ENCODE data around the gene KANSL1.
"Not testable (repeated sequence)": the region's sequence is repeated elsewhere in the genome, so short reads cannot be mapped to it uniquely, and the experiment has no call there.

Gene KANSL1

DNA sequence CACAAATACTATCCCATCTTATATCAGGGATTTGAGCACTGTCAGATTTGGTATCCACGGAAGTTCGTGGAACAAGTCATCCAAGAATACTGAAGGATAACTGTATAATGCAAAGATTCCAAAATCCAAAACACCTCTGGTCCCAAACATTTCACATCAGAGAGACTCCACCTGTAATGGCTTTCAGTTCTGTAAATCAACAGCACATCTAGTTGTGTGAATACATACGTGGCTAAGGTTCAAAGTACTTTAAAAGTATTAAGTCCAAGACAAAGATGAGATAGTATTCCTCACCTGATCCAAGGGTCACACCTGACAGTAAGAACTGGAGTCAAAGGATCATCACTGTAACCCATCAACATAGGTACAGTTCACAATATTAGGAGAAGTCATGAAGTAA lies 54.8 kb downstream of the KANSL1 start:
- no peak for DNase-seq (ENCODE audit: low read depth in 2 of 2)

DNA sequence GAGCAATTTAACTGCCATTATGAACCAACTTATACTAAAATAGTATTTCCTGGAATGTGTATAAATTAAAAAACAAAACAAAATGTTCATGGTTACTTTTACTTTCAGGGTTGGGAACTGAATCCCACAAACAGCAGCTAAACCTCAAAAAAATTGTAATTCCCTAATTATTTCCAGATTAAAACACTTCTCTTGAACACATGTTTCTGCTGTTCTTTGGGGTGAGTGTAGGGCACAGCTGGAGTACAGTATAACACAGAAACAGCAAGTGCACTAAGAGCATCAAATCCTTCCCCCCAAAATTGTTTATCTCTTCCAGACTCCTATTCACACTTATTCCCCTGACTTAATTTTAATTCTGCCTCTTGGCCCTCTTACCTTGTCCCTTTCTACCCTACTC lies 56.4 kb downstream of the KANSL1 start:
- DNase-seq (ENCODE audit: low read depth in 2 of 2): no peak

DNA sequence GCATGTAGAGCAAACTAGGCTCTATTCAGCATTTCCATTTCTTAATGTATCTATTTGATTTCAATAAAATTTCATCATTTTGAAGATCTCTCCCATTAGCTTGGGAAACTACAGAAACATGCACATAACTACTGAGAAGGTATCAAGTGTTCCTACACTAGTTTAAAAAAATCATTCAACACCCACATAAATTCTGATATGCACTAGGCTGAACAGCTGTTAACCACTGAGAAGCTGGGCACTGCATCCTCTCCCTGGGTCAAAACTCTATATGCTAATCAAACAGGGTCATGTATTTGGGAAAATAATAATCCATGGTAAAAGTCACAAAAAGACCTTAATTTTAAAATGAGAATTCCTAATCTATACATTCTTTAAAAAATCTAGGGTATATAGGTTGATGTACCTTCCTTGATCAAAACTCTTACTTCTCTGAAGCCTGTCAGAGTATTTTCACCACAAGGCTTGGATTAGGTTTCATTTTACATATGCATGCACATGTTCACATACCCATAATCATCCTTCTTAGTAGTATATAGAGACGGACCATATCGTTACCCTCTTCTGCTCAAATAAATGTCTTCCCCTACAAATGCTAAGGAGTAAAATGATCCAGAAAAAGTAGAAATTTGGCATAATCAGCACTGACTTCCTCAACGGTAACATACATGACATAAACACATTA lies 57.2 kb downstream of the KANSL1 start:
- no peak for DNase-seq (ENCODE audit: low read depth in 2 of 2)

DNA sequence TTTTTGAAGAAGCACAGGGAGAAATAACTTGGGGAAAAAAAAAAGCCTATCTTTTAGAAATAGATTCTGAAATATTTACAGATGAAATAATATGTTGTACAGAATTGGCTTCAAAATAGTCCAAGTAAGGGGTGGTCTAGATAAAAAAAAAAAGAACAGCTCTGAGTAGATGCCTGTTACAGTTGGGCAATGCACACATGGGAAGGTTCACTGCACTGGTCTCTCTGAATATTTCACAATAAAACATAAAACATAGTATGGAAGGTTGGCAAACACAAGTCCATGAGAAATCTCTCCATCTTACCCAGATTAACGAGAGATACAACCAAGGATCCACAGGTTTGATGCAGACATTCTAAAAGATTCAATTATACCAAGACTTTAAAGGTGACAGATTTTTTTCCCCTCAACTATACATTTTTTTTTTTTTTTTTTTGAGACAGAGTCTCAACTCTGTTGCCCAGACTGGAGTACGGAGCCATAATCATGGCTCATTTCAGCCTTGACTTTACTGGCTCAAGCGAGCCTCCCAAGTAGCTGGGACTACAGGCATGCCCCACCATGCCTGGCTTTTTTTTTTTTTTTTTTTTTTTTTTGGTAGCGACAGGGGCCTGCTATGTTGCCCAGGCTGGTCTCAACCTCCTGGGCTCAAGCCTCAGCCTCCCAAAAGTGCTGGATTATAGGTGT lies 58.0 kb downstream of the KANSL1 start:
- no peak for DNase-seq (ENCODE audit: low read depth in 2 of 2)

DNA sequence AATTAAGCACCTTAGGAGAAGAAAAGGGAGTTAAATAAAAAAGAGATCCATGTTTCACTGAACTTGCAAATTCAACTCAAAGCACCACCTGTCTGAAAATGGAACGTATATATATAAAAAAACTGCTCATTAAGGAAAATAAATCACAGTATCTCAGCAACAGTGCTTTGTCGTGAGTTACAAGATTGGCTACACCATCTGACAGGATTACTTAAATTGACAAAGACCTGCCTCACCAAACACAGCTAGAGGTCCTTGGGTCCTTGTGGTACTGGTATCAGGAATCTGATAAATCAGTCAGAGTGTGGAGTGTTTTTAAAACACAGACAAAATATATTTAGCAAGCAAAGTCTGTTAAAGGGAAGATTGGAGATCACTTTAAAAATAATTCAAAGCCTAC lies 63.9 kb downstream of the KANSL1 start:
- DNase-seq (ENCODE audit: low read depth in 2 of 2): no peak

DNA sequence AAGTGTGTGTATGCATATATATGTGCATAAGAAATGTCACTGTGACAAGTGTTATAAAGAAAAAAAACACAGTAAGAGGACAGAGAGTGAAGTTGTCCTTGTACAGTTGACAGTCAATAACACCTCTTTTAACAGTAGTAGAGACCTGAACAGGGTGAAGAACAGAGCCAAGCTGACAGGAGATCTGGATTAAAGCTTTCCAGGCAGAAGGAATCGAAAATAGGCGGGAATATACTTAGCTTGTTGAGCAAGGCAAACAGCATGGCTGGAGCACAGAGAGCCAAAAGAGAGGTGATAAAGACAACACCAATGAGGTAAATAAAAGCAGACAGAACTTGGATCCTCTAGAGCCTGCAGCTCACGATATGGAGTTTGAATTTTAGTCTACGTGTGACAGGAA lies 64.8 kb downstream of the KANSL1 start:
- no peak for DNase-seq (ENCODE audit: low read depth in 2 of 2)

DNA sequence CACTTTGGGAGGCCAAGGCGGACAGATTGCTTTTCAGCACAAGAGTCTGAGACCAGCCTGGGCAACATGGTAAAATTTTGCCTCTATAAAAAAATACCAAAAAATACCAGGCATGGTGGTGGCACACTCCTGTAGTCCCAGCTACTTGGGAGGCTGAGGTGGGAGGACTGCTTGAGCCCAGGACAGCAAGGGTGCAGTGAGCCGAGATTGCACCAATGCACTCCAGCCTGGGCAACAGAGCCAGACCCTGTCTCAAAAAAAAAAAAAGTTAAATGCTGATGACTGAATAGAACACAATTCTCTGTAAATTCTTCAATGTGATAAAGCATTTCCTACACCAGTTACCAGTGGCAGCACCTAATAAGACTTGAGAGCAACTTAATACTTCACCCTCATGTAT lies 65.7 kb downstream of the KANSL1 start:
- DNase-seq (ENCODE audit: low read depth in 2 of 2): no peak

DNA sequence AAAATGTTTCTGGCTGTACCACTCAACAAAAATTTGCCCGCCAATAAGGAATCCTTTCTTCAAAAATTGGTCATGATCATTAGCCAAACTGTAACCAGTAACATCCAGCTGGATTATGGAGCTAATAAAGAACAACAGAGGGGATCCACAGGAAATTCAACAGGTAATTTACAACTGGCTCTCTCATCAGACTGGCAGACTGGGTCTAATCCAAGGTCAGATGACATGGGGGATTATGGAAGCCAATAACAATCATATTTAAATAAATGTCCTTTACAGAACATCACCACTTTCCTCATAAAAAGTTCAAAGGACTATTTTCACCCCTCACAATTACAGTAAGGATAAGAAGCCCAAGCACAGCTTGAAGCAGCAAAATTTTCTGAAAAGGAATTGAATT lies 66.4 kb downstream of the KANSL1 start:
- DNase-seq (ENCODE audit: low read depth in 2 of 2): no peak

DNA sequence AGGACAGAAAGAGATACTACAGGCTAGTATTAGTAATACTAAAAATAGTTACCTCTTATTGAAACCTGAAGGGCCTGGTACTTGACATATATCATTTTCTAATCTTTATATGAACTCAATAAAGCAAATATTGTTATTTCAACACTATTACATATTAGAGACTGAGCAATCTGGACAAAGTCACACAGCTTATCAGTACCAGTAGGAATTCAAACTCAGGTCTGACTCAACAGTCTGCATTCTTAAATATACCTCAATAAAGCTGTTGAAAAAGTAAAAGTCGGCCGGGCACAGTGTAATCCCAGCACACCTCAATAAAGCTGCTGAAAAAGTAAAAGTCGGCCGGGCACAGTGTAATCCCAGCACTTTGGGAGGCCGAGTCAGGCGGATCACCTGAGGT lies 67.4 kb downstream of the KANSL1 start:
- DNase-seq (ENCODE audit: low read depth in 2 of 2): no peak

DNA sequence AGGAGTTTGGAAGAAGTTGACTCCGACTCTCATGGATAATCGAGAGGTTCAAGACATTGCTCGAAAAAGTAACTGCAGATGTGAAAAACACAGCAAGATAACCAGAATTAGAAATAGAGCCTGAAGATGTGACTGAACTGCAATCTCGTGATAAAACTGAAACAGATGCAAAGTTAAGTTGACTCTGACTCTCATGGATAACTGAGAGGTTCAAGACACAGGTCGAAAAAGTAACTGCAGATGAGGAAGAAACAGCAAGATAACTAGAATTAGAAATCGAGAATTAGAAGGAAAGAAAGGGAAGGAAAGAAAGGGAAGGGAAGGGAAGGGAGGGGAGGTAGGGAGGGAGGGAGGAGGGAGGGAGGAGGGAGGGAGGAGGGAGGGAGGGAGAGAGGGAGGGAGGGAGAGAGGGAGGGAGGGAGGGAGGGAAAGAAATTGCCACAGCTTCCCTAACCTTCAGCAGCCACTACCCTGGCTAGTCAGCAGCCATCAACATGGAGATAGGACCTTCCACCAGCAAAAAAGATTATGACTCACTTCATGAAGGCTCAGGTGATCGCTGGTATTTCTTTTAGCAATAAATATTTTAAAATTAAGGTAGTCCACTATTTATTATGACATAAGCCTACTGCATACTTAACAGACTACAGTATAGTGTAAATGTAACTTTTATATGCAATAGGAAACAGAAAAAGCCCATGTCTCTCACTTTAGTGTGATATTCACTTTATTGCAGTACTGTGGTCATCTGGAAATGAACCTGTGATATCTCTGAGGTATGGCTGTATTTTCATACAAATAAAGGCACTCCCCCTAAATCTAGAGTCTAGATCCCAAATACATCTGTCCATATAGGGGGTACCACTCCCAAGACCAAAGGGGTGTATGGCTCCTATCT lies 68.3 kb downstream of the KANSL1 start:
- no peak for DNase-seq (ENCODE audit: low read depth in 2 of 2)

DNA sequence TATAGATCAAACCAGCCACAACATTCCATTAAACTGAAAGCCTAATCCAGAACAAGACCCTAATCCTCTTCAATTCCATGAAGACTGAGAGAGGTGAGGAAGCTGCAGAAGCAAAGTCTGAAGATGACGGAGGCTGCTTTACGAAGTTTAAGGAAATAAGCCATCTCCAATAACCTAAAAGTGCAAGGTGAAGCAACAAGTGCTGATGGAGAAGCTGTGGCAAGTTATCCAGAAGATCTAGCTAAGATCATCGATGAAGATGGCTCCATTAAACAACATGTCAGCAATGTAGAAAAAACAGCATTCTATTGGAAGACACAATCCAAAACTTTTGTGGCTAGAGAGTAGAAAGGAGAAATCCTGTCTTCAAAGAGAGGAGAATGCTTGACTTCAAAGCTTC lies 69.6 kb downstream of the KANSL1 start:
- DNase-seq (ENCODE audit: low read depth in 2 of 2): no peak

DNA sequence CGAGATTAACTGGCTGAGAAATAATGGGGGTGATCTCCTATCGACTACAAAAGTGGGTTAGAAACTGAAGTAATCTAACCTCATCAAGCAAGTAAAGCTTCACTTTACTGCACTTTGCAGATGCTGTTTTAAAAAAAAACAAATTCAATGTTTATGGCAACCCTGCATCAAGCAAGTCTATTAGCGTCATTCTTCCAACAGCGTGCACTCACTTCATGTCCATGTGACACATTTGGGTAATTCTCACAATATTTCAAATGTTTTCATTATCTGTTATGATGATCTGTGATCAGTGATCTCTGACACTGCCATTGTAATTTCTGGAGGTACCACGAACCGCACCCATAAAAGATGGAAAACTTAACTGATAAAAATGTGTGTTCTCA lies 70.8 kb downstream of the KANSL1 start:
- DNase-seq (ENCODE audit: low read depth in 2 of 2): no peak

DNA sequence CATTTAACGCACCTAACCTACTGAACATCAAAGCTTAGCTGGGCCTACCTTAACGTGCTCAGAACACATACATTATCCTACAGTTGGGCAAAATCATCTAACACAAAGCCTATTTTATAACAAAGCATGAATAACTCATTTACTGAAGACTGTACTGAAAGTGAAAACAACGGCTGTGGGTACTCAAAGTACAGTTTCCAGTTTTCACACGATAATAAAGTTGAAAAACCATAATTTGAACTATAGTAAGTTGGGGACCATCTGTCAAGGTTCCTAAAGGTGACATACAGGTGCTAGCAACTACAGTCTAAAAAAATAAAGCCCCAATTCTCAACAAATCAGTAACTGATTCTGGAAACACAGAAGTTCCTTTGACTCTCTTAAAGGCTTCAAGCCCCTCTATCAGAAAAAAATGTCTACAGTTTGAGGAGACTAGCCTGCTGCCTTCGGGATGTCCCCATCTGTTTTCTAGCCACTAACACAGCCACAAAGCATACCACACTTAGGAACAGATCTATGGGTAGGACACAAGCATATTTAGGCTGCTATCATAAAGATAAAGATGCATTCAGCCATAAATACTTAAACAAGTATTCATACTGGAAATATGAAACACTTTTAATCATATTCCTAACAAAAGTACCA lies 71.3 kb downstream of the KANSL1 start:
- no peak for DNase-seq (ENCODE audit: low read depth in 2 of 2)

DNA sequence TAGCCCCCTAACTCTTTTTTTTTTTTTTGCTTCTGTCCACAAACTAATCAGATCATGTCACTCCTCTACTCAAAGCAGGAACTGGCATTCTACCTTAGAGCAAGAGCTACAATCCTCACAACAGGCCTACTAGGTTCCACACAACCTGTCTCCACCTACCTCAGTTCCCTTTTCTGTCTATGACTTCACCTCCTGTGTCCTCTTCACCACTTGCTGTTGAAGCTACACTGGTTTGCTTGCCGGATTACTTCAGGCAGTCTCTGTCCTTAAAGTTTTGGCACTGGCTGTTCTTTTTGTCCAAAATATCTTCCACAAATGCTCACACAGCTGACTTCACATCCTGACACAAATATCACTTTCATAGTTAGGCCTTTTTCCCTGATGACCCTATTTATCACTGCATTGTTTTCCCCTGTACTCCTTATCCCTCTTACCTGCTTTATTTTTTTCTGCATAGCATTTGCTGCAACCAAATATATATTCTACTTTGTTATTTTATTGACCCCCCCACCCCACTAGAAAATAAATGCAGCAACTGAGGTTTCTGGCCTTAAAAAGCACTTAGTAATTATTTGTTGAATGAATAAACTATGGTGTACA lies 72.0 kb downstream of the KANSL1 start:
- DNase-seq (ENCODE audit: low read depth in 2 of 2): no peak

DNA sequence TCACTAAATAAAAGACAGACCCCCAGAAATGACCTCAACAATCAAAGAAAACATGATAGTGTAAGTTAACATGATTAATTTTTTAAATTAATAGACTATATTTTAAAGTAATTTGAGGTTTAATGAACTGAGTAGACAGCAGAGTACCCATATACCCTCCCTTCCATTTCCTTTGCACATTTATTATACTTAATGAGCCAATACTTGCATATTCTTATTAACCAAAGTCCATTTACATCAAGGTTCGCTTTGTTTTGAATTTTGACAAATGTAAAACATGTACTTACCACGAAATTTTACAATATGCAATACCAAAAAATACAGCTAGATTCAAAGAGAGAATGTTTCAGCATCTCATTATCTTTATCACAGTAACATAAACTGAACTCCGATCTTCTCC lies 72.7 kb downstream of the KANSL1 start:
- no peak for DNase-seq (ENCODE audit: low read depth in 2 of 2)

DNA sequence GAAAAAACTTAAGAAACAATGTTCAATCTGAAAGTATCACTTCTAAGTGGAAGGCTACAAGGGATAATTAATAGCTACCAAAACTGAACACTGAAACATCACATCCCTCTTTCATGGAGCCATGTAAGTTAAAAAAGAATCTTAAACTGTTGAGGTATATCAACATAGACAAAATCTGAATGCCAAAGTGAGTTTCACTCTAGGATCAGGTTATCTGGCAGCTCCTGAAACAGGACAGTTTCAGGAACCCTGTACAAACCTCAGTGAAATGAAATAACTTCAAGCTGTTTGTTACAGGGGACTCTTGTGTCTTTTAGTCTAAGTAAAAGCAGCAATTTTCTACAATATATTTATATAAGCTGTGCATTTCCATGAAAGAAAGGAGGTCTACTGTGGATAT lies 73.2 kb downstream of the KANSL1 start:
- no peak for DNase-seq (ENCODE audit: low read depth in 2 of 2)

DNA sequence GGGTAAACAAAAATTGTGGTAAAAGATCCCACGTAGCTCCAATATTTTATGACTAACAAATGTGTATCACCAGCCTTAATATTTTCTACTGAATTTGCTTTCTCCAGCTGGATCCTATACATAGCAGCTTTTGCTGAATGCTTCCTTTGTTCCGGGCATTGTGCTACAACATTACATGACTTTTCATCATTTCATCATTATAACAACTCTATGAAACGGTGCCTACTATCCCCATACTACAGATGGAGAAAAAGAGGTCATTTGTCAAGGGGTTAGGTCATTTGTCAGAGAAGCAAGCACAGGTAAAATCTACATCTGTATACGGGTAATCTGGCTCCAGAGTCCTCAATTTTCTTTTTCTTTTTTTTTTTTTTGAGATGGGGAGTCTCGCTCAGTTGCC lies 74.3 kb downstream of the KANSL1 start:
- no peak for DNase-seq (ENCODE audit: low read depth in 2 of 2)

DNA sequence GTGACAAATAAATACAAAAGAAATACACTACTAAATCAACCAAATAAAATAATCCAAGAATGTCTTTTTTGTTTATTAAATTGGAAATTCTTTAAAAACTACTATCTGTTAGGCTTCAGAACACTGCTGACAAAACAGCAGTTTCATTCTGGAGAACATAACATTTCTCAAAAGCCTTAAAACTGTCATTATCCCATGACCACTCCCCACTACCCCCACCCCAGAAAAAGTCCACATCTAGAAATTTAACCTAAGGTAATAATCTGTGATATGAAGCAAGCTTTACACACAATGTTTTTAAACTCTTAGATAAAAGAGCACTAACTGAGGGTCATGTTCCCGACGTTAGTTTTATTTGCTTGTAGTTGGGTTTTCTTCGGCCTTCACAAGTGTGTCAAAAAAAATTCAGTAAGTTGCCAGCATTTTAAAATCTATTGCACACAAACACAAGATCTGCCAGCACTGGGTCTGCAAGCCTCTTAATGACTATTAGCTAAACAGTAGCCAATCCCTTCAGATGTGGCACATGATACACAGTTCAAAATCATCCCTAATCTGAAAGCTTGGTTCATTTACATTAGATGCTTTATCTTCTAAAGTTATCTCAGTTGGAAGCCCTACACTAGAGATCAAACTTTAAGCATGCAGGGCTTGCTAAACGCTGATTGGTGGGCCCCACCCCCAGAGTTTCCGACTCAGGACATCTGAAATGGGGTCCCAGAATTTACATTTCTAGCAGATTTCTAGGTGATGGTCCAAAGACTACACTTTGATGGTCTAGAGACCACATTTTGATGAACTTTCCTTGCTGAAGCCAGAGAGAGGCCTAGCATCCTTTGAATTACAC lies 75.2 kb downstream of the KANSL1 start:
- no peak for DNase-seq (ENCODE audit: low read depth in 2 of 2)

DNA sequence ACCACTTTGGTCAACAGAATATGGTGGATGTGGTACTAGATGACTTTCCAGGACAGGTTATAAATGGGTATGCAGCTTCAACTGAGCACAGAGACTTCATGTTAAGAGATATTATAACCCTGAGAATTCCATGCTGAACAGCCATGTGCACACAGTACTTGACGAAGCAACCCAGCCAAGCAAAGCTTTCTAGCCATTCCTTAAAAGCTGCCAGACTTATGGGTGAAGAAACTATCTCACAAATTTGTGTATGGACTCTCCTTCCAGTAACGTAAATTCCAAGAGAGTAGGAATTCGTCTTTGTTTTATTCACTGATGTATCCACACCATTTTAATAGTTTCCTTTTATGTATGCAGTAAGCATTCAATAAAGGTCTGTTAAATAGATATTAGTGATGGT lies 76.1 kb downstream of the KANSL1 start:
- DNase-seq (ENCODE audit: low read depth in 2 of 2): no peak

DNA sequence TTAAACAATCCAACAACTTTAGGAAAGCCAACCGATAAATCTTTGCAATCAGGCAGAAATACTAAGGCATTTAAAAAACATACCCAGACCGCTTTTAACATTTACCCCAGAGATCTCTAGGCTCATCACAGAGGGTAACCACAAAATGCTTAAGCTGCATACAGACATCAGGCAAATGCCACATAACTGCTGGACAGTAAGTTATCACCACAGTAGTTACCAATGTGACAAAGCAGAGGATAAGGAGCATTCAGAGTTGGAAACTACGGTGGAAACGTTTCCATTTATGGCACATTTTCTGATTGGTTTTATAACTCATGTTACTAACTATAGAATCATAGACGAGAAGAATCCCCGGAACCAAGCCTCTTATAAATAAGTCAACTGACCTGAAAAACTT lies 77.5 kb downstream of the KANSL1 start:
- no peak for DNase-seq (ENCODE audit: low read depth in 2 of 2)

DNA sequence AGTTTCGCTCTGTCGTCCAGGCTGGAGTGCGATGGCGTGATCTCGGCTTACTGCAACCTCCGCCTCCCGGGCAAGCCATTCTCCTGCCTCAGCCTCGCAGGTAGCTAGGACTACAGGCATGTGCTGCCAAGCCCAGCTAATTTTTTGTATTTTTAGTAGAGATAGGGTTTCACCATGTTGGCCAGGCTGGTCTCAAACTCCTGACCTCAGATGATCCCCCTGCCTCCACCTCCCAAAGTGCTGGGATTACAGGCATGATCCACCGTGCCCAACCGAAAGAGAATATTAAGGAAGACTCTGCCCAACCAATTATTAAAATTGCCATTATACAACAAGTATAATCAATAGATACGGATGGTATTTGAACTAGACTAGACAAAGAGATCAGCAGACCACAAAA lies 82.0 kb downstream of the KANSL1 start:
- DNase-seq (ENCODE audit: low read depth in 2 of 2): not testable (repeated sequence)

Data from stimulated activated CD8-positive, alpha-beta memory T cell treated with anti-CD3 and anti-CD28 coated beads, Interleukin-2, amount 100 ng/mL, for 48 hours (primary cell).